ENCODE data around the gene TRPC4AP. TPM values are rescaled to one million over a fixed set of nuclear protein-coding genes. Genes with fewer than 3 reads are reported as not detected.

TRPC4AP gene
- total RNA-seq, 4 donors from 2014 or later, result 53.3 to 76.8 (median 73.5) TPM

DNA sequence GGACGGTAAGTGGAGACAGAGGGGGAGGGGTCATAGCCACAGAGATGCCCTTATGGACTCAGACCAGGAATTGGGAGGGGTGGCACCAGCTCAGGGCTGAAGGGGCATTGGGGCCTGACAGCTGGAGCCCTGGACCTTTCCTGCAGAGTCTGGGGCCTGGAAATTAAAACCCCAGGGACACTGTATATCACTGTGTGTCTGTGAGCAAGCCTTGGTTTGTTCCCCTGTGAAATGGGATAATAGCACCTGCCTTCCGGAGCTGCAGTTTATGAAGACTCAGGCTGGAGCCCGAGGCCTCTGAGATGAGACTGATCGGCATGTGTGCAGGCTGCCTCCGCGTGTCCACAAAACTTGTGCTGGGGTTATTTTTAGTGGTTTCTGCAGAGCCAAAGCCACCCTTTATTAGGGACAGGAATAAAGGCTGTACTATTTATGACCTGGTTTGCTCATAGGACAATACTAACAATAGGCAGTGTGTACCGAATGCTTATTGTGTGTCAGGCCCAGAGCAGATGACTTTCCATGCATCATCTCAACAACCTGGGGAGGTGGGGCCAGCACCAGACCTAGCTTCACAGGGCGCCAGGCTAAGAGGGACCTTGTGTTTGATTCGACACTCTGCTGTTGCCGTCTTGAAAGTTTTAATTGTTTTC is 114.4 kb downstream of the TRPC4AP start:
- WGBS, 2 donors, result 86 to 90% methylated on average over 10 of the region's 10 CpGs
- no peaks in the 10 kb centered on the region for H3K9me3 ChIP-seq
- H3K36me3 ChIP-seq, result no peaks in the 10 kb centered on the region
- no peak overlapping the region for H3K4me3 ChIP-seq (replicated peaks in 1 of 3)
- intact Hi-C loops (cut with DNase I), result no loop called here
- H3K27me3 ChIP-seq, result no peaks in the 10 kb centered on the region
- no peak for TF ChIP-seq POLR2A (IDR thresholded peaks at IDR 0.05)
- TF ChIP-seq, protein P1, sequence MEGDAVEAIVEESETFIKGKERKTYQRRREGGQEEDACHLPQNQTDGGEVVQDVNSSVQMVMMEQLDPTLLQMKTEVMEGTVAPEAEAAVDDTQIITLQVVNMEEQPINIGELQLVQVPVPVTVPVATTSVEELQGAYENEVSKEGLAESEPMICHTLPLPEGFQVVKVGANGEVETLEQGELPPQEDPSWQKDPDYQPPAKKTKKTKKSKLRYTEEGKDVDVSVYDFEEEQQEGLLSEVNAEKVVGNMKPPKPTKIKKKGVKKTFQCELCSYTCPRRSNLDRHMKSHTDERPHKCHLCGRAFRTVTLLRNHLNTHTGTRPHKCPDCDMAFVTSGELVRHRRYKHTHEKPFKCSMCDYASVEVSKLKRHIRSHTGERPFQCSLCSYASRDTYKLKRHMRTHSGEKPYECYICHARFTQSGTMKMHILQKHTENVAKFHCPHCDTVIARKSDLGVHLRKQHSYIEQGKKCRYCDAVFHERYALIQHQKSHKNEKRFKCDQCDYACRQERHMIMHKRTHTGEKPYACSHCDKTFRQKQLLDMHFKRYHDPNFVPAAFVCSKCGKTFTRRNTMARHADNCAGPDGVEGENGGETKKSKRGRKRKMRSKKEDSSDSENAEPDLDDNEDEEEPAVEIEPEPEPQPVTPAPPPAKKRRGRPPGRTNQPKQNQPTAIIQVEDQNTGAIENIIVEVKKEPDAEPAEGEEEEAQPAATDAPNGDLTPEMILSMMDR (IDR thresholded peaks at IDR 0.05), result no peak
- H3K27ac ChIP-seq, result no peak overlapping the region
- no peaks in the 10 kb centered on the region for H3K4me1 ChIP-seq
- no peak for DNase-seq

GRCh38 chr20:34977365-34978091 is 115.1 kb downstream of the TRPC4AP start:
- Histone ChIP-seq H3K4me1 (no peaks in the 10 kb centered on the region), H3K27me3 (no peaks in the 10 kb centered on the region), H3K27ac (no peak overlapping the region), H3K36me3 (no peaks in the 10 kb centered on the region), H3K4me3 (replicated peaks in 1 of 3) (no peak overlapping the region), H3K9me3 (no peaks in the 10 kb centered on the region)
- intact Hi-C loops (cut with DNase I), result no loop called here
- WGBS, 2 donors, result 58 to 60% methylated on average over 12 to 17 of the region's 17 CpGs
- DNase-seq, result no peak
- TF ChIP-seq, protein P1 (IDR thresholded peaks at IDR 0.05), result no peak
- TF ChIP-seq POLR2A (IDR thresholded peaks at IDR 0.05), result no peak

GRCh38 chr20:34976286-34976685 is 116.3 kb downstream of the TRPC4AP start:
- DNase-seq, result no peak
- no peaks in the 10 kb centered on the region for H3K9me3 ChIP-seq
- WGBS, 2 donors, result 85 to 91% methylated on average over 12 of the region's 12 CpGs
- intact Hi-C loops (cut with DNase I), result no loop called here
- no peak overlapping the region for H3K27ac ChIP-seq
- H3K4me1 ChIP-seq, result no peaks in the 10 kb centered on the region
- H3K4me3 ChIP-seq (replicated peaks in 1 of 3), result no peak overlapping the region
- H3K27me3 ChIP-seq, result no peaks in the 10 kb centered on the region
- TF ChIP-seq, protein P1 (IDR thresholded peaks at IDR 0.05), result no peak
- TF ChIP-seq POLR2A (IDR thresholded peaks at IDR 0.05), result no peak
- no peaks in the 10 kb centered on the region for H3K36me3 ChIP-seq

GRCh38 chr20:34974246-34974645 is 118.4 kb downstream of the TRPC4AP start:
- WGBS, 2 donors, result 74 to 78% methylated on average over 4 of the region's 4 CpGs
- Histone ChIP-seq H3K36me3 (no peaks in the 10 kb centered on the region), H3K27ac (no peak overlapping the region), H3K4me1 (no peaks in the 10 kb centered on the region), H3K9me3 (no peaks in the 10 kb centered on the region), H3K4me3 (replicated peaks in 1 of 3) (no peak overlapping the region), H3K27me3 (no peaks in the 10 kb centered on the region)
- no peak for DNase-seq
- no peak for TF ChIP-seq POLR2A (IDR thresholded peaks at IDR 0.05)
- TF ChIP-seq, protein P1 (IDR thresholded peaks at IDR 0.05), result no peak
- intact Hi-C loops (cut with DNase I), result no loop called here

DNA sequence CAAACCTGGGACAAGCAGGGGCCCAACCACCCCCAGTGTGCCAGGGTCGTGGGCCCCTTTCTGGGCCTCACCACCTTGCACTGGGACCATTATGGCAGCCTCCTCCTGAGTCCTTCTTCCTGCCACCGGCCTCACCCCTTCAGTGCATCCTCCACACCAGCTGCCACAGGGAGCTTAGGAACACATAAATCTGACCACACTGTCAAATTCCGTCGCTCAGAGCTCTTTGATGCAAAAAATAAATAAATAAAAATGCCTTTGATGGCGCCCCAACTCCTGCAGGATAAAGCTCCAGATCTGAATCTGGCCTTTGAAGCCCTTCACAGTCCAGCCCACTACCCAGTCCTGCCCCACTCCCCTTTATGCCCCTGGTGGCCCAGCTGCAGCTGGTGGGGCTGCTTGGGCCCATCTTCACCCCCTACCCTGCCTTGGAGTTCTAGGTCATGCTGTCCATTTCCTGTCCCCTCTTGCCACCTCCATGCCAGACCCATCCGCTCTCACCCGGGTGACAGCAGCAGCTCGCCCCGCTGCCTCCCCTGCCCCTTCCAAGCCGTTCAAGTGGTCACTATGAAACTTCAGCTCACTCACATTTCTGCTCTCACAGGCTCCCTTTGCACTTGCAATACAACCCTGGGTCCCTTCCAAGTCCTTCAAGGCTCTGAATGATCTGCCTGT is 120.9 kb downstream of the TRPC4AP start:
- intact Hi-C loops (cut with DNase I), result no loop called here
- no peak for DNase-seq

More for the DNA sequence above, 120.9 kb downstream of the TRPC4AP start:
- H3K9me3 ChIP-seq, result no peaks in the 10 kb centered on the region
- 79 to 80% methylated on average over 10 of the region's 10 CpGs for WGBS, 2 donors
- no peak overlapping the region for H3K27ac ChIP-seq
- TF ChIP-seq, protein P1 (IDR thresholded peaks at IDR 0.05), result no peak
- no peak for TF ChIP-seq POLR2A (IDR thresholded peaks at IDR 0.05)
- H3K4me3 ChIP-seq (replicated peaks in 1 of 3), result no peak overlapping the region
- H3K27me3 ChIP-seq, result no peaks in the 10 kb centered on the region
- H3K4me1 ChIP-seq, result no peaks in the 10 kb centered on the region
- no peaks in the 10 kb centered on the region for H3K36me3 ChIP-seq

All from thyroid gland (tissue), 4 donors.